ENCODE measurements around the gene P3H3.

DNA sequence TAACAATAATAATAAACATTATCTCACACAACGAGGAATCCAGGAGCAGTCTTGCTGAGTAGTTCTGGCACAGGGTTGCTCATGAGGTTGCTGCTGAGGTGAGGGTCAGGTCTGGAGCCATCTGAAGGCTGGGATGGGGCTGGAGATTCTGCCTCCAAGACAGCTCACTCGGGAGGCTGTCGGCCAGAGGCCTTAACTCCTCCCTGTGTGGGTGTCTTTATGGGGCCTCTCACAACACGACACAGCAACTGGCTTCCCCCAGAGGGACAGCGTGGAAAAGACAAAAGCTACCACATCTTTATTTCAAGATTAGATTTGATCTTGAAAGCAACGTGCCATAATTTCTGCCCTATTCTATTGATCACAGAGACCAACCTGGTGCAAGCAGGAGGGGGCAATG lies 46.1 kb upstream of the P3H3 start:
- TF ChIP-seq, protein P1, sequence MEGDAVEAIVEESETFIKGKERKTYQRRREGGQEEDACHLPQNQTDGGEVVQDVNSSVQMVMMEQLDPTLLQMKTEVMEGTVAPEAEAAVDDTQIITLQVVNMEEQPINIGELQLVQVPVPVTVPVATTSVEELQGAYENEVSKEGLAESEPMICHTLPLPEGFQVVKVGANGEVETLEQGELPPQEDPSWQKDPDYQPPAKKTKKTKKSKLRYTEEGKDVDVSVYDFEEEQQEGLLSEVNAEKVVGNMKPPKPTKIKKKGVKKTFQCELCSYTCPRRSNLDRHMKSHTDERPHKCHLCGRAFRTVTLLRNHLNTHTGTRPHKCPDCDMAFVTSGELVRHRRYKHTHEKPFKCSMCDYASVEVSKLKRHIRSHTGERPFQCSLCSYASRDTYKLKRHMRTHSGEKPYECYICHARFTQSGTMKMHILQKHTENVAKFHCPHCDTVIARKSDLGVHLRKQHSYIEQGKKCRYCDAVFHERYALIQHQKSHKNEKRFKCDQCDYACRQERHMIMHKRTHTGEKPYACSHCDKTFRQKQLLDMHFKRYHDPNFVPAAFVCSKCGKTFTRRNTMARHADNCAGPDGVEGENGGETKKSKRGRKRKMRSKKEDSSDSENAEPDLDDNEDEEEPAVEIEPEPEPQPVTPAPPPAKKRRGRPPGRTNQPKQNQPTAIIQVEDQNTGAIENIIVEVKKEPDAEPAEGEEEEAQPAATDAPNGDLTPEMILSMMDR (optimal IDR thresholded peaks at IDR 0.05 in 1 of 3, IDR thresholded peaks at IDR 0.05 in 1 of 3, conservative IDR thresholded peaks at IDR 0.05 in 1 of 3; ENCODE audit: extremely low read depth in 1 of 3, insufficient read depth in 2 of 3, low read length in 3 of 3) = no peak
- no peak for TF ChIP-seq EZH2 (IDR thresholded peaks at IDR 0.05; ENCODE audit: low read length)

Measured in keratinocyte (primary cell).